CD1c-positive myeloid dendritic cell (primary cell): Measurements from ENCODE around the gene GIPC2.
"Not testable (repeated sequence)": the region's sequence is repeated elsewhere in the genome, so short reads cannot be mapped to it uniquely, and the experiment has no call there.

Source experiments
- DNase-seq: peaks from one replicate; pipeline ENCODE4 v3.0.0-alpha.2; 2016; ENCODE audit errors: extremely low spot score

Gene GIPC2

GRCh38 chr1:78095593-78095992 lies 49.8 kb downstream of the GIPC2 start:
- DNase-seq, result no peak

- DNase-seq, result no peak
Observed at GRCh38 chr1:78096017-78096416, 50.3 kb downstream of the GIPC2 start.

- no peak for DNase-seq
Observed at GRCh38 chr1:78096976-78097375, 51.2 kb downstream of the GIPC2 start.

GRCh38 chr1:78101051-78101450 lies 55.3 kb downstream of the GIPC2 start:
- no peak for DNase-seq

DNA sequence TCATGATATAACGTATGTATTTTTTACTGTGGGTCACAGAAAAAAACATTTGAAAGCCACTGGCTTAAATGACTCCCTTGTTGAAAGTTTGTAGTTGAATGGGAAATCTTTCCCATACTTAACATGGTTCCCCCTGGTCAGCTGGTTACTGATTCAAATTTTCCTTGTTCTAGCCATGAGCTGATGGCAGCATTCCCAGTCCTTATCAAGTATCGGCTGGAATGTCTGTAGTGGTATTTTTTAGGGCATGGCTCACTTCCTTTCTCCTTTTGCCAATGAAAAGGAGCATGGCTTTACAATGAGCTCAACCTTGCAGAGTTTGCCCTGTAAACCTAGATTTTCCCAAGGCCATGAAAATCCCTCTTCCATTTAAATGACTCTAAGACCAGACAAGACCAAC lies 55.7 kb downstream of the GIPC2 start:
- no peak for DNase-seq

DNA sequence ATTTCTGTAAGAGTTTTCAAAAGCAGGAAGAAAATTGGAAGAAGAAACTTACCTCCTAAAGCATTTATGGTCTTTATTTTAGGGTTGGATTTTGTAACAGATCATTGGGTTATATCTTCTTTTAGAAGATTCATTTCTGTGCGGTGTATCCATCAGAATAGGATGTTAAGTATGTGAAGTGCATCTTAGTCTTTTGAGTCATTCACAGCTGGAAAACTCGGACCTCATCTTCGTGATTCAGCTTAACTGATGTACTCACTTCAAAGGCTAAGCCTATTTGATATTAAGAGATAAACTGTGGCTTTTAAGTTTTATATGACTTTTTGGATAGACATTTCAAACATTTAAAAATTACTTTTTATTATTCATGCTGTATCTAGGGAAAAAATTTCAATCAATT lies 56.3 kb downstream of the GIPC2 start:
- DNase-seq, result no peak

- no peak for DNase-seq
Observed at GRCh38 chr1:78102916-78103315, 57.1 kb downstream of the GIPC2 start.

DNA sequence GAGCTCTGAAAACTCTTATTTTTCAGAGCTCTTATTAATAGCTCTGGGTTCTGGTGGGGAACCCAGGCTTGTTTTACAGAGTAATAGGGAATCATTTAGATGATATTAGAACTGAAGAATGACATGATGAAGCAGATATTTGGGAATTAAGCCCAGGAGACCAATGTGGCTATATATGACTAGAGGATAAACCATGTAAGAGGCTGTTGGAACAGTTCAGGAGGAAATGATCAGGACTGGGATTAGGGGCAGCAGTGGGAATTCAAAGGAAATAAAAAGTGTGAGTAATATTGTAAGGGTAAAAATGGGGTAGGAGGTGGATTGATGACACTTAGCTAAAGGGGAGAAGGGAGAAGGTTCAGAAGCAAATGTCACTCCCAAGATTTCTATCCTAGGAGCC lies 58.6 kb downstream of the GIPC2 start:
- no peak for DNase-seq

DNA sequence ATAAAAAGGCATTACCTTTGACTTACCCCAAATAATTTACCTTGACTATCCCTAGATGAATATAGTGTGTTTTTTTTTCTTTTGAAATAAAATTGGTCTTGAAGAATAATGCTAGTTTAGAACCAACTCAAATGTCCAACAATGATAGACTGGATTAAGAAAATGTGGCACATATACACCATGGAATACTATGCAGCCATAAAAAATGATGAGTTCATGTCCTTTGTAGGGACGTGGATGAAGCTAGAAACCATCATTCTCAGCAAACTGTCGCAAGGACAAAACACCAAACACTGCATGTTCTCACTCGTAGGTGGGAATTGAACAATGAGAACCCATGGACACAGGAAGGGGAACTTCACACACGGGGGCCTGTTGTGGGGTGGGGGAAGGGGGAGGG lies 63.9 kb downstream of the GIPC2 start:
- DNase-seq, result not testable (repeated sequence)

DNA sequence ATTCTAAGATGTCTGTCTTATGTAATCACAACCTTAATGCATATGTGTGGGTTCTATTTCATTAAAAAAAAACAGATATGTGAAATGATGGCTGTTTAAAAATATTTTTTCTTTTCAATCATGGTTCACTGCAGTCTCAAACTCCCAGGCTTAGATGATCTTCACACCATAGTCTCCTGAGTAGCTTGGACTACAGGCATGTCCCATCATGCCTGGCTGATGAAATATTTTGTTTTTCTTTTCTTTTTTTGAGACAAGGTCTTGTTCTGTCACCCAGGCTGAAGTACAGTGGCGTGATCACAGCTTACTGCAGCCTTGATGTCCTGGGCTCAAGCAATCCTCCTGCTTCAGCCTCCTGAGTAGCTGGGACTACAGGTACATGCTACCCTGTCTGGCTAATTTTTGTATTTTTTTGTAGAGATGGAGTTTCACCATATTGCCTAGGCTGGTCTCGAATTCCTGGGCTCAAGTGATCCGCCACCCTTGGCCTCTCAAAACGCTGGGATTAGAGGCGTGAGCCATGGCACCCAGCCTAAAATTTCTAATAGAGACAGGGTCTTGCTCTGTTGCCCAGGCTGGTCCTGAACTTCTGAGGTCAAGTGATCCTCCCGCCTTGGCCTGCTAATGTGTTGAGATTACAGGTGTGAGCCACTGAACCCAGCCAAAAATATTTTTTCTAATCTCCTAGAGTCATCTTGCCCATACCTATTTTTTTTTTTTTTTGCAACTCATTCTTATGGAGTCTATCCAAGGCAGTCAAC lies 67.6 kb downstream of the GIPC2 start:
- no peak for DNase-seq

GRCh38 chr1:78114034-78114956 lies 68.5 kb downstream of the GIPC2 start:
- peak; percentile 76 for DNase-seq

GRCh38 chr1:78120485-78120884 lies 74.7 kb downstream of the GIPC2 start:
- DNase-seq, result not testable (repeated sequence)

DNA sequence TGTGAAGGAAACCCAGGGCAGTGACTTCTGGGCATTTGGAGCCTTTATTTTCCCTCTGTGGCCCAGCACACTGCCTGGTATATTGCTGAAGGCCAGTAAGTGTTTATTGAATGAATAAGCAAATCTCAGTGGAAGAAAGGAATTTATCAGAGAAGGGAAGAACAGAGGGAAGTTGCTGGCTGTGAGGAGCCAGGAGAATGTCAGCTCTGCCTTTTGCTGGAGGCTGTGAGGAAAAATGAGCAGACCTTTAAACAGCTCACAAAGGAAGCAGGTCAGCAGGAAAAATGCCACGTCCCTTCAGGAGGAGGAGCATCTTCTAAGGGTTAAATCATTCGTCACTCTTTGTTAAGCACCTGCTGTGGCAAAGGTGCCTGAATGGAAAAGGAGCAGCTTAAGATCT lies 75.9 kb downstream of the GIPC2 start:
- DNase-seq, result no peak

DNA sequence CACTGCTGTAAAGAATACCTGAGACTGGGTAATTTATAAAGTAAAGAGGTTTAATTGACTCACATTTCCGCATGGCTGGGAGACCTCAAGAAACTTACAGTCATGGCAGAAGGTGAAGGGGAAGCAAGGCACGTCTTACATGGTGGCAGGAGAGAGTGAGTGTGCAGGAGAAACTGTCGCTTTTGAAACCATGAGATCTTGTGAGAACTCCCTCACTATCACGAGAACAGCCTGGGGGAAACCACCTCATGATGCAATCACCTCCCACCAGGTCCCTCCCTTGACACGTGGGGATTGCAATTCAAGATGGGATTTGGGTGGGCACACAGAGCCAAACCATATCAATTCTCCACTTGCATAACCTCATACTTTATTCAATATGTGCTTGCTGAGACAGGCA lies 76.6 kb downstream of the GIPC2 start:
- no peak for DNase-seq

- DNase-seq, result no peak
Observed at GRCh38 chr1:78126506-78126905, 80.7 kb downstream of the GIPC2 start.

DNA sequence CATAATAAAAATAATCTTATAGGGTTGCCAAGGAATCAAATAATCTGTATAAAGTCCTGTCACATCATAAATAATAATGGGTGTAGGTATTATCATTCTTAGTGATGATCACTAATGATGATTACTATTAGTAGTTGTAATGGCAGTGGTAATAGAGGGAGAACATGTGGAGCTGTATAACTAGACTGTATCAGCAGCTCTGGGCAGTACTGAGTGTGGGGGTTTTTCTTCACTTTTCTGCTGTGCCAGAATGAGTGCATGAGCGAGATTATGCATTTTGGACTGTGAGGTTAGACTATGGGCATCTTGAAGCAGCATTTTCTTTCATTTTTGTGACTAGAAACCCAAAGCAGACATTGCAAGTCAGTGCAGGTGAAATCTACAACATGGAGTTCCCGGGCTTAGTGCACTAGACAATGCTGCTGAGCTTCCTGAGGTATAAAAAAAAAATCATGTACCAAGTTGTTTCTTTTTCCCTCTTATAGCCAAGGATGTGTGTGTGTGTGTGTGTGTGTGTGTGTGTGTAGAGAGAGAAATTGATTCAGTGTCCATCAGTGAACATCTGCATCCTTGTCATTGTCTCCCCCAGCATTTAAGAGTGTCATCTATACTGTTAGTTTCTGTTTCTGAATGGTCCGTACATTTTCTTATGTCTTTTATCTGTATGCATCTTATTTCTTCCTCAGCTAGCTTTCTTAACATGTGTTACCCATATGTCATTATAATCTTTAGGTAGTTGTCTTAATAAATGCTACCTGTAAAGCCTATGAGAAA lies 86.6 kb downstream of the GIPC2 start:
- no peak for DNase-seq

- DNase-seq, result no peak
Observed at GRCh38 chr1:78132948-78133322, 87.2 kb downstream of the GIPC2 start.

DNA sequence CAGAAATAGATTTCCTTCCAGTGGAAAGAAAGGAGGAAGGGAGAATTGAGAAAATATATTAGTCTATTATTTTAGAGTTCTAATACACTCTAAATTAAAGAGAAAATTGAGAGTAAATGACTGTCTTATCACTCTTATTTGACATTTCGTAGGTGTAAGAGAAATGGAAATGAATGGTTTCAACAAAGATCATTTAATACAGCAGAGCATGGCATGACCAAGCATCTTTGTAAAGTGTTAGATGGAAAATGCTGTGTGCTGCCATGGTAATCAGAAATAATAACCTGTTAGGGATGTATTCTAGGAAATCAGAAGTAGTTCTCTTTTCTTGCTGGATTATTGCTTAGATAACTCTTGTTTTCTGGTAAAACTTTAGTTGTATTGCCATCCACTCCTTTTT lies 90.9 kb downstream of the GIPC2 start:
- no peak for DNase-seq

- DNase-seq, result no peak
Observed at GRCh38 chr1:78141531-78142231, 95.9 kb downstream of the GIPC2 start.

DNA sequence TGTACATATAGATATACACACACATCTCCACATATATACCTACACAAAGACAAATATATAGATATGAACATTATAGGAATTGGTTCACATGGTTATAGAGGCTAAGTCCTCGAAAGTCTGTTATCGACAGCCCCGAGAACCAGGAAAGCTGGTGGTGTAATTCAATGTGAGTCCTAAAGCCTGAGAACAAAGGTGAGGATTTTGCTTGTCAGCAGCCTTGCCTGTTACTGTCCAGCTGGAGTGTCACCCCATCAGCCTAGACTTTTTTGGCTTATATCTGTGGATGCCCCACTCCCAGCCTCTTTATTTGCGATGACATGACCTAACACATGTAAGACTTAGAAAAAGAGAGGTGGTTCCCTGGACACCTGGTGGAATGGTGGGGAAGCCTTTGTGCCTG lies 97.0 kb downstream of the GIPC2 start:
- no peak for DNase-seq

- no peak for DNase-seq
Observed at GRCh38 chr1:78143152-78143551, 97.4 kb downstream of the GIPC2 start.

GRCh38 chr1:78143673-78144072 lies 97.9 kb downstream of the GIPC2 start:
- DNase-seq, result no peak
